GM12874 (cell line): ENCODE measurements around the gene ARL8A.

Experiments used
- TF ChIP-seq, protein P1 (sequence below): IDR thresholded peaks from 2 replicates; pipeline ENCODE4 v1.5.1; 2011; ENCODE audit warnings: low read depth, mild to moderate bottlenecking, control low read depth, low read length, moderate library complexity; ENCODE audit not compliant: insufficient read depth

ARL8A gene

GRCh38 chr1:202157945-202158344 is 13.4 kb upstream of the ARL8A start:
- TF ChIP-seq, protein P1, sequence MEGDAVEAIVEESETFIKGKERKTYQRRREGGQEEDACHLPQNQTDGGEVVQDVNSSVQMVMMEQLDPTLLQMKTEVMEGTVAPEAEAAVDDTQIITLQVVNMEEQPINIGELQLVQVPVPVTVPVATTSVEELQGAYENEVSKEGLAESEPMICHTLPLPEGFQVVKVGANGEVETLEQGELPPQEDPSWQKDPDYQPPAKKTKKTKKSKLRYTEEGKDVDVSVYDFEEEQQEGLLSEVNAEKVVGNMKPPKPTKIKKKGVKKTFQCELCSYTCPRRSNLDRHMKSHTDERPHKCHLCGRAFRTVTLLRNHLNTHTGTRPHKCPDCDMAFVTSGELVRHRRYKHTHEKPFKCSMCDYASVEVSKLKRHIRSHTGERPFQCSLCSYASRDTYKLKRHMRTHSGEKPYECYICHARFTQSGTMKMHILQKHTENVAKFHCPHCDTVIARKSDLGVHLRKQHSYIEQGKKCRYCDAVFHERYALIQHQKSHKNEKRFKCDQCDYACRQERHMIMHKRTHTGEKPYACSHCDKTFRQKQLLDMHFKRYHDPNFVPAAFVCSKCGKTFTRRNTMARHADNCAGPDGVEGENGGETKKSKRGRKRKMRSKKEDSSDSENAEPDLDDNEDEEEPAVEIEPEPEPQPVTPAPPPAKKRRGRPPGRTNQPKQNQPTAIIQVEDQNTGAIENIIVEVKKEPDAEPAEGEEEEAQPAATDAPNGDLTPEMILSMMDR: no peak

DNA sequence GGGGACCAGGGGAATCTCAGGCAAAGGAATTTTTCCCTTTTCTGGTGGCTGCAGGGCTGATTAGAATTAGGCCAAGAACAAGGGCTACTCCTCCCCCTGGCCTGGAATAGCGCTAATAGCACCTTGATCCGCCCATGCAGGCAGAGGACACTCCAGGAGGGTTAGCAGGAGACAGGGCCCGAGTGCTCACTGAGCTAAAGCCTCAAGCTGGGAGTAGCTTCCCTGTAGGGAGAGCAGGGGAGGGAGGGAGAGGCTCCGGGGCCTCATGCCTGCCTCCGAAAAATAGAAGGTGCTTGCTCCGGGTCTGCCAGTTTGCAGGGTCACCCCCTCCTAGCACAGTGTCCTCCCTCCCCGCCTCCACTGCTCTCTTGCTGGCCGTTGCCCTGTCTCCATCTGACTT is 12.1 kb upstream of the ARL8A start:
- TF ChIP-seq, protein P1: no peak

DNA sequence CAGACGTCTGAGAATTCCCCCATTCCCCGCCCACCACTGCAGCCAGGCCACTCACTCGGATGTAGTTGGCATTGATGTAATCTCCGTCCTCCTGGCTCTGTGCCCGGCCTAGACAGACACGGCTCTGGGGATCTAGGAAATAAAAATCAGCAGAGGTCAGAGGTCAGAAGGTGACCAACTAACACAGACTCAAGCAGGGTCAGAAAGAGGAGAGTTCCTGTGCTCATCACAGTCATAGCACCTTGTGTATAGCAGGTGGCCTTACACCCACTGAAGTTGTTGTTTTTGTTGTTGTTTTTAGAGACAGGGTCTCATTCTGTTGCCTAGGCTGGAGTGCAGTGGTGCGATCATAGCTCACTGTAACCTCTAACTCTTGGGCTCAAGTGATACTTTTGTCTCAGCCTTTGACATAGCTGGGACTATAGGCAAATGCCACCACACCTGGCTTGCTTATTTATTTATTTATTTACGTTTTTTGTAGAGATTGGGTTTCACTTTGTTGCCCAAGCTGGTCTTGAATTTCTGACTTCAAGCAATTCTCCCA is 11.0 kb upstream of the ARL8A start:
- TF ChIP-seq, protein P1: no peak

- TF ChIP-seq, protein P1: peak; percentile 54
Measured at GRCh38 chr1:202154766-202155477, 10.4 kb upstream of the ARL8A start.

GRCh38 chr1:202154148-202154765 is 9.7 kb upstream of the ARL8A start:
- TF ChIP-seq, protein P1: no peak

DNA sequence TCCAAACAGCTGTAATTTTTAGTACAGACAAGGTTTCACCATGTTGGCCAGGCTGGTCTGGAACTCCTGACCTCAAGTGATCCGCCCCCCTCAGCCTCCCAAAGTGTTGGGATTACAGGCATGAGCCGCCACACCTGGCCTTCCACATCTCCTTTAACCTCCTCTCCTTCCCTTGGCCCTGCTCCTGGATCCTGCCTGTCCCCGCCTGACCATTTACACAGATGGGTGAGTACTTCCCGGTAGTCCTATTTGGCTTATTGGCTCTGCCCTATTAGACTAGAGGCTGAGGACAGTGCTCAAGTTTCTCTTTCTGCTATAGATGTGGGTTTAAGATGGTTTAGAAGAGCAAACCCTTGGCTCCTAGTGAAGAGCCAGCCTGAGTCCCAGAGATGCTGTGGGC is 8.7 kb upstream of the ARL8A start:
- TF ChIP-seq, protein P1: no peak

- TF ChIP-seq, protein P1: no peak
Measured at GRCh38 chr1:202152399-202152798, 7.9 kb upstream of the ARL8A start.
